ENCODE data around the gene ZFC3H1.
"Not testable (repeated sequence)": the region's sequence is repeated elsewhere in the genome, so short reads cannot be mapped to it uniquely, and the experiment has no call there.

Gene ZFC3H1

DNA sequence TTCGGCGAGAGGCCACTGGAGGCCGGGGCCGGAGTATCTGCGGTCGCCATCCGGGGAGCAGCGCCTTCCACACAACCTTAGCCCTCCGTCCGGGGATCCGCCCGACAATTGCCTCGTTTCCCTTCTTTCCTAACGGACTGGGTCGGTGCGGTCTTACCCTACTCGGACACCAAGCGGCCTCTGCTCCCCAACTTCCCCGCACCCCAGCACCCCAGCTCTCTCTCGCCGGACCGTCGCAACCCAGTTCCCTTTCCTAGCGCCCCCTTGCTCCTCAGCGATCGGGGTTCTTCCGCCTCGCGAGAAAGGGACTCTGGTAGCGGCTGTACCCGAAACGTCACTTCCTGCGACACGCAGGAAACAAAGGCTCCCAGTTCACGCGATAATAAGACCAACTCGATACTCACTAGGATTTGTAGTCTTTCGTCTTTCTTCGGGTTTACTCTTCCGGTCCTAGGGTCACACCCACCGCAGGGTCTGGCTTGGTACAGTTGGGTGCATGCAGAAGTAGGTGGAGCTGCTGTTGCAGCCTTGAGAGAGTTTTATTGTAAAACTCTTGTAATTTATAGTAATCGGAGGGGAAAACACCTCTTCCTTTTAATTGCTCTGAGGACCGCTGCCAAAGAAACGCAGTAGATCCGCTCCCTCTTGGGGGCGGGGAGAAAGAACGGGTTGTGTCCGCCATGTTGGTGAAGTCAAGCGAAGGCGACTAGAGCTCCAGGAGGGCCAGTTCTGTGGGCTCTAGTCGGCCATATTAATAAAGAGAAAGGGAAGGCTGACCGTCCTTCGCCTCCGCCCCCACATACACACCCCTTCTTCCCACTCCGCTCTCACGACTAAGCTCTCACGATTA, at the start of gene ZFC3H1, which contains the start of gene THAP2:
Gene ZFC3H1, minus strand, starts transcription at position 288 of the 850 bp plus-strand sequence. Its CDS starts 238 bp downstream, at position 50.
Gene THAP2, plus strand, starts transcription at position 741 of the 850 bp plus-strand sequence. CDS start 209 bp downstream, outside the sequence.
- peak; percentile 80 to 87 for DNase-seq

DNA sequence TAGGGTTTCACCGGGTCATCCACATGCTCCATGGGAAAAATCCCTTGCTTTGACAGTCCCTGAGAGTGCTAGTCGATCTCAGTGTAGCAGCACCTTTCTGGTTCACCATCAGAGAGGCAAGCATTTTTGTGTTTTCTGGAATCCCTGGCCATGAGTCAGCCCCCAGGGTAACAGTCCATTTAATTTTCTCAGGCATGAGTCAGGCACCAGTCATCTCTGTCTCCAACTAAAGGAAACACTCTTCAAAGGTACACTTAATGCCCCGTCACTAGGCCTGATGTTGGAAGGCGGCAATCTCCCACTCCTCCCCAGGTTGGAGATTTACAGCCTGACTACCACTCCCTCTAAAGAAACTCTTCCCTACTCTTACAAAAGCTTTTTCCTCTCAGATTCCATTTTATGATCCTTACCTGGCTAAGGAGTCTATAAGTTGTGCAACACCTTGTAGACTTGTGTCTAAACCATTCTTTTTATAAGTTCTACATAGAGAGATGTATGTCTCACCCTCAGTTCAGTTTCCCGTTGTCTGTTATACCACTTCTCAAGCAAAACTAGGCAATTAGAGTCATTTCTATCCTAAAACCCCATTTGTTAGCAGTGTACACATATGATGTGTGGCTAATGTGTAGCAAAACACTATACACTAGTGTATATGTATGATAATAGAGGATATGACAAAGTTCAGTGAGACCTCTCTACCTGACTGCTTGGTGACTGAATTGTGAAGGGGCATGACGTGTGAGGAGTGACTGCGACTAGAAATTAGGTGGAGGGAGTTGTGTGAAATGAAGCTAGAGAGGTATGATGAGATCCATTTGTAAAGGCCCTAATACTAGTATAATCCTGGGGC, 46.9 kb upstream of the ZFC3H1 start:
- no peak for DNase-seq

DNA sequence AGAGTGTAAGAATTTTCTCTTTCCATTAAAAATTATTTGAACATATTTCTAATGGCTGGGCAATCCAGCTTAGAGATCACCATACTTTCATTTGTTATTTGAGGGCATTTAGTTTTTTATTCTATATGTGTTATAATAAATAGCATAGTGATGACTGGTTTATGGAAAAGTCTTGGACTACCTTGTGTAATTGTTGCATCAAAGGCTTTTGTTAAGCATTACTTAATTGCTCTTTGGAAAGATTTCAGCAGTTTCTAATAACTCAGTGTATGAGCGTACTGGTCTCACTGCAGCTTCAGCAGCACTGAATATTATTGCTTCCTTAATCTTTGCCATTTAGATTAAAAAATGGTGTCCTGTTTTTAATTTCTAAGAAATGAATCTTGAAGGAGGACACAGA, 45.0 kb upstream of the ZFC3H1 start:
- DNase-seq, result no peak

- DNase-seq, result no peak
These were observed 41.3 kb upstream of the ZFC3H1 start for GRCh38 chr12:71704920-71705319.

DNA sequence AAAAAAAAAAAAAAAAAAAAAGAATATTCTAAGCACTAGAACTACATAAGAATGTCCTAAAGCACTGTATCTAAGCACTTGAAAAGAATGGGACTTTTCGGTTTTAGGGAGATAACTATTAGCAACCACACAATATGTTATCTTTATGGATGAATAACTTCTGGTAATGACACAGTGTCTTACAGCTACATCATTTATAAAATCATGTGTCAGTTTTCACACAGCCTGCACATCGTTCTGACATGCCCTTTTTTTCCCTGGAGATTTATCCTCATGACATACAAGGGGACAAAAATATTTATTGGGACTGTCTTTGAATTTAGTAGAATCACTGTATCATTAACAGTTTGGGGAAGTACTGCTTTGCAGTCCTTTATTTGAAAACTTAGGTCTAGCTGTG, 39.6 kb upstream of the ZFC3H1 start:
- DNase-seq, result no peak

DNA sequence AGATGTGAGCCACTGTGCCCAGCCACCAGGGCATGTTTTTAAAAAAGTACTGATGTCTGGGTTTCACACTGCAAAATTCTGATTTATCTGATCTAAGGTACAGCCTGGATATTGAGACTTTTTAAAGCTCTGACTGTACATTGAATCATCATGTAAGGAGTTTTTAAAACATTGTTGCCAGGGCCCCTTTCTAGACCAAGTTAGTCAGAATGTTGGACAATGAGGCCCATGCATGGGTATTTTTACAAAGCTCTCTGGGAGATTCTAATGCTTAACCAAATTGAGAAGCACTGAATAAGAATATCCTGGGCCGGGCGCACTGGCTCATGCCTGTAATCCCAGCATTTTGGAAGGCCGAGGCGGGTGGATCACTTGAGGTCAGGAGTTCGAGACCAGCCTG, 38.9 kb upstream of the ZFC3H1 start:
- no peak for DNase-seq

DNA sequence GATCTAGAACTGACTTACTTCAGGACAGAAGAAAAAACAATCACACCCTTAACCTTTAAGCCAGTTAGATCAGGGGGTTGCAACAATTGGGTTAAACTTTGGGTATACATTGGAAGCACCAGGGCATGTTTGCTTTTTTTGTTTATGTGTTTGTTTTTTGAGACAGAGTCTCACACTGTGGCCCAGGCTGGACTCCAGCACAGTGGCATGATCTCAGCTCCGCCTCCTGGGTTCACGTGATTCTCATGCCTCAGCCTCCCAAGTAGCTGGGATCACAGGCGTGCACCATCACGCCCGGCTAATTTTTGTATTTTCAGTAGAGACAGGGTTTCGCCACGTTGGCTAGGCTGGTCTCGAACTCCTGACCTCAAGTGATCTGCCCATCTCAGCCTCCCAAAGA, 38.5 kb upstream of the ZFC3H1 start:
- DNase-seq, result not testable (repeated sequence)

- DNase-seq, result no peak
These were observed 32.1 kb upstream of the ZFC3H1 start for GRCh38 chr12:71695782-71696181.

DNA sequence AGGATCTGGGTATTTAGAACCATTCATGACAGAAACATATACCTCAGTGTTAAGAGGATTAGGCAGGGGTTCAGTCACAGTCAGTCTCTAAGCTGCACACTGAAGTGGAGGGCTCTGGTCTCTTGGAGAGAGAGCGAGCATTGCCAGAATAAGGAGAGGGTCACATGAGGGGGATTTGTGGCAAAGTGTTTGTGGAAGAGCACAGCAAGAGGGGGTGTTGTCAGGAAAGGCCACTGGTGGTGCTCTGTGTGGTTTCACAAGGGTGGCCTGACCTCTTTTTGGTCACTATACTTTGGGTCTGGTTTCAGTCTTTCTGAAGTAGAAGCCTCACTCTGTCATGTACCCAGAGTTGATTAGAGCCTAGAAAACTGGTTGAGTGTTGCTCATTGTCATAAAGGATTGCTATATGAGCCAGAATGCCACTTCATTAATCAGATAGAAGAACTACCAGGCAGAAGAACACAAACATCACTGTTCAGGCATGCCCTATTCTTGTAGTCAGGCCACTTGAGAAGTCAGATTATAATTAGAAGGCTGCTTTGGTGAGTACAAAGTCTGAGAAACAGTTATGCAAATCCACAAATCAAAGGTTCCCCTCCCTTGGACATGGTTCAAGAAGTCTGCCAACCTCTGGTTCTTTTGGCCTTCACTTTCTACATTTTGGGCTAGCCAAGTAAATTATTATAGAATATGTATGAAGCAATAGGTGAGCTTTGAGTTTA, 30.6 kb upstream of the ZFC3H1 start:
- DNase-seq, result no peak

DNA sequence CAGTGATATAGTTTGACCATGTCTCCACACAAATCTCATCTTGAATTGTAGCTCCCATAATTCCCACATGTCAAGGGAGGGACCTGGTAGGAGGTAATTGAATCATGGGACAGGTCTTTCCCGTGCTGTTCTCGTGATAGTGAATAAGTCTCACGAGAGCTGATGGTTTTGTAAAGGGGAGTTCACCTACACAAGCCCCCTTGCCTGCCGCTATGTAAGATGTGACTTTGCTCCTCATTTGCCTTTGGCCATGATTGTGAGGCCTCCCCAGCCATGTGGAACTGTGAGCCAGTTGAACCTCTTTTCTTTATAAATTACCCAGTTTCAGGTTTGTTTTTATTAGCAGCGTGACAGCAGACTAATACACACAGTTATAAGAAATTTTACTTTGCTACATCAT, 30.0 kb upstream of the ZFC3H1 start:
- DNase-seq, result not testable (repeated sequence)

GRCh38 chr12:71693126-71693525, 29.5 kb upstream of the ZFC3H1 start:
- DNase-seq, result no peak

DNA sequence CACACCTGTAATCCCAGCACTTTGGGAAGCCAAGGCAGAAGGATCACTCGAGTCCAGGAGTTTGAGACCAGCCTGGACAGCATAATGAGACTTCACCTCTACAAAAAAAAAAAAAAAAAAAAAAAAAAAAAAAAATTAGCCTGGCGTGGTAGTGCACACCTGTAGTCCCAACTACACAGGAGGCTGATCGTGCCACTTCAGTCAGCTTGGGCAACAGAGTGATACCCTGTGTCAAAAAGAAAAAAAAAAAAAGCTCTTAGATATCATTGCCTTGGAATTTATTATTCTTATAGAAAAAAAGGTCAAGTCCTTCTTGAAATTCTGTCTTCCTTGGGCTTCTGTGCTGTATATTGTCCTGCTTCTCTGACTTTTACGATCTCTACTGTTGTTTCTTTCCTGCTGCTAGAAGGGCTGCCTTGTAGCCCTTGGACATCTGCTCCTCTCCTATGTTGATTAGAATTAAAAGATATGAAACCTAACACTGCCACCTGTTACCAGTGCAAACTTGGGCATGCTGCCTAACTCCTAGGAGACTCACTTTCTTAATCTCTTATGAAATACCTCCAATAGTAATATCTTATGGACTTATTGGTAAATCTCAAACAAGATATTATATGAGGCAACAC, 28.0 kb upstream of the ZFC3H1 start:
- no peak for DNase-seq

DNA sequence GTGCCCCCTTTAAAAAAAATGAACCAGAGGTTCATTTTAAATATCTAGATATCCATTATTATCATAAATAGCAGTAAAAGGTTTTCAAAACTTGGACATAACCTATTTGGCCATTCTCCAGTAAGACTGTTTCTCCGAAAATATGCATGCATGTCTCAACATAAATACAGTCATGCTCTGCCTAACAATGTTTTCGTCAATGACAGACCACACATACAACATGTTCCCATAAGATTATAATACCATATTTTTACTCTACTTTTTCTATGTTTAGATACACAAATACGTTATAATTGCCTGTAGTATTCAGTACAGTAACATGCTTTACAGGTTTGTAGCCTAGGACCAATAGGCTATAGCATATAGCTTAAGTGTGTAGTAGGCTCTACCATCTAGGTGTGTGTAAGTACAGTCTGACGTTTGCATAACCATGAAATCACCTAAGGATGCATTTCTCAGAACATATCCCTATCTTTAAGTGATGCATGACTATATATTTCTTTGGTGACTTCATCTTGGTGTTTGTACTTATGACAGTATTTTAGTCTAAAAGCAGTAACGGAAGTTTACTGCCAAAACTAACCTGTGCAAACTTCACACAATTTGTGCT, 25.4 kb upstream of the ZFC3H1 start:
- DNase-seq, result no peak

GRCh38 chr12:71687172-71687571, 23.5 kb upstream of the ZFC3H1 start:
- DNase-seq, result not testable (repeated sequence)

- no peak for DNase-seq
These were observed 23.0 kb upstream of the ZFC3H1 start for GRCh38 chr12:71686658-71687025.

GRCh38 chr12:71685914-71686657, 22.4 kb upstream of the ZFC3H1 start, which contains the start of gene TMEM19:
Gene TMEM19, plus strand, starts transcription at chr12:71686082. Its CDS starts 599 bp downstream, at chr12:71686681.
- DNase-seq, result peak; percentile 78 to 84

- no peak for DNase-seq
These were observed 21.8 kb upstream of the ZFC3H1 start for GRCh38 chr12:71685312-71685906.

DNA sequence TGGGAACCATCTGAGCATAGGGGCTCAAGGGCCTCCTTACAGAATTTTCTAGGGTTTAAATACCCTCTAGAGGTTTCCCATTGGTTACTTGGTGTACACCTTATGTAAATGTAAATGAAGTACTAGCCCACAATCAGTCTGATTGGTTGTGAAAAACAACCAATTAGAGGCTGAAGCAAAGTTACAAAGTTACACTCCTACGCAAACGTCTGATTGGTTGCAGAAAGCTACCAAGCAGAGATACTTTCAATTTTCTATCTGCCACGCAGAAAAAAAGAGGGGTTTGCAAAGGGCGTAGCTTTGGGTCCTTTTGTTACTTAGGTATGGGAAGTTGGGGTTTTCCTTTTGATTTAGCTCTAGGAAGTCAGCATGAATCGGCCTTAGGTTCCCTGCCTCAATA, 20.4 kb upstream of the ZFC3H1 start:
- DNase-seq, result no peak

DNA sequence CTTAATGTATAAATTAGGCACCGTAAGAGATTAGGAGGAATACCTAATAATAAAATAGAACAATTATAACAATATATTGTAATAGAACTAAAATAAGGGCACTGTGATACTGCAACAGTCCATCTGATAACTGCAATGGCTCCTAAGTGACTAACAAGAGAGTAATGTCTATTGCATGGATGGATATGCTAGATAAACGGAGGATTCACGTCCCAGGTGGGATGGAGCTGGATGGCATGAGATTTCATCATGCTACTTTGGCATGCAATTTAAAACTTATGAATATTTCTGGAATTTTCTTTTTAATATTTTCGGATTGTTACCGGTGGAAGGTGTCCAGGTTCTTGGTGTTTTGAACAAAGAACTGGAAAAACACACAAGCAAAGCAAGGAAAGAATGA, 20.0 kb upstream of the ZFC3H1 start:
- DNase-seq, result no peak

DNA sequence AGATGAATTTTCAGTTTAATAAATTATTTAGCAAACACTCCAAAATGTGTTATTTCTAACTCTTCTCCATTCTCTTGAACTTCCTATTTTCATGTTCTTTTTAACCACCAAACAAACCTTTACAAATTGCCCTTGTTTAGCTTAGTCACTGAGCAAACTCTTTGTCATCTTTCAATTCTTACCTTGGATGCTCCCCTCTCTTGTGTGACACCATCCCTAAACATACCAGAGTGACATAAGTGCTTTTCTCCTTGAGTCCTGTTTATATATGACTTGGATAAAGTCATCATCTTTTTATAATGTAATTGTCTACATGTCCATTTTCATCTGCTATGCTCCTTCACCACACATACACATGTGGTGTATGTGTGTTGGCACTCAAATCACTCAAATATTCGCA, 18.8 kb upstream of the ZFC3H1 start:
- no peak for DNase-seq

GRCh38 chr12:71671816-71672215, 8.2 kb upstream of the ZFC3H1 start:
- DNase-seq, result no peak

All from activated CD4-positive, alpha-beta T cell treated with anti-CD3 and anti-CD28 coated beads, Interleukin-2, amount 50 U/mL, for 48 hours (primary cell).